Esophagus muscularis mucosa (tissue), 4 donors: ENCODE data around the gene FGR. TPM values are rescaled to one million over a fixed set of nuclear protein-coding genes. Genes with fewer than 3 reads are reported as not detected.

Experiments
- DNase-seq: peaks from one replicate; pipeline ENCODE4 v3.0.0-alpha.2; 2017; ENCODE audit errors: extremely low spot score
- H3K27ac ChIP-seq, 4 donors: fragments of 200-600 bp; sonication (generic); replicated peaks in 1 of 4; 1 replicate in 3 of 4; 2 replicates in 1 of 4; pipeline ENCODE4 v1.5.1; 2016 to 2019; ENCODE audit warnings: mild to moderate bottlenecking in 1 of 4
- H3K27me3 ChIP-seq, 4 donors: fragments of 200-600 bp; sonication (generic); one replicate each; pipeline versions ENCODE4 v1.5.1 to v1.6.0; 2016 to 2019
- H3K36me3 ChIP-seq, 4 donors: fragments of 200-600 bp; sonication (generic); one replicate each; pipeline ENCODE4 v1.5.1; 2016 to 2019
- H3K4me1 ChIP-seq, 4 donors: fragments of 200-600 bp; sonication (generic); one replicate each; pipeline ENCODE4 v1.5.1; 2016 to 2019
- H3K4me3 ChIP-seq, 4 donors: fragments of 200-600 bp; sonication (generic); 1 replicate in 2 of 4; 2 replicates in 2 of 4; pipeline ENCODE4 v1.5.1; 2016 to 2019; ENCODE audit warnings: mild to moderate bottlenecking in 4 of 4, moderate library complexity in 1 of 4
- H3K9me3 ChIP-seq, 4 donors: fragments of 200-600 bp; sonication (generic); 1 replicate in 3 of 4; 2 replicates in 1 of 4; pipeline ENCODE4 v1.5.1; 2016 to 2019
- CTCF ChIP-seq, 3 experiments: fragments of 200-600 bp in 2 of 3; fragments of 450-650 bp in 1 of 3; sonication (generic) in 2 of 3; IDR thresholded peaks; one replicate each; pipeline ENCODE4 v1.5.1; 2017 to 2019; ENCODE audit warnings: antibody characterized with exemption in 3 of 3, mild to moderate bottlenecking in 2 of 3, moderate library complexity in 1 of 3
- EP300 ChIP-seq: sonication (generic); formaldehyde crosslinking; IDR thresholded peaks from one replicate; pipeline ENCODE4 v1.6.1; 2017; ENCODE audit warnings: antibody characterized with exemption
- POLR2A ChIP-seq: fragments of 450-650 bp; IDR thresholded peaks from one replicate; pipeline ENCODE4 v1.6.1; 2017; ENCODE audit warnings: antibody characterized with exemption, moderate library complexity, mild to moderate bottlenecking, low read depth
- POLR2AphosphoS5 ChIP-seq, 2 donors: sonication (generic); formaldehyde crosslinking; IDR thresholded peaks; one replicate each; pipeline ENCODE4 v1.6.1; 2017; ENCODE audit warnings: antibody characterized with exemption in 2 of 2
- WGBS: methylation state at CpG from one replicate; pipeline ENCODE4 v1.1.5; 2018; 5-methylcytosine and 5-hydroxymethylcytosine counted together
- intact Hi-C: fragments of 100-400 bp; cut with DNase I; formaldehyde crosslinking; loops from one replicate; pipeline ENCODE4 v1.15.1; 2023
- total RNA-seq, 4 donors: library from RNA; depleted of rRNA; stranded (reverse); fragments of >200 nt; gene quantifications; one replicate each; pipeline versions ENCODE4 v1.1.0 to v1.2.1, GENCODE V29; 2016

FGR gene
- total RNA-seq, 4 donors from 2014 or later: 12.0 to 32.1 (median 12.6) TPM

GRCh38 chr1:27596261-27596660 lies 38.7 kb downstream of the FGR start:
- 10% methylated on average over 6 of the region's 9 CpGs for WGBS
- no peak for DNase-seq
- peaks cover 100% of the 10 kb centered on the region in 4 donors for H3K4me1 ChIP-seq

DNA sequence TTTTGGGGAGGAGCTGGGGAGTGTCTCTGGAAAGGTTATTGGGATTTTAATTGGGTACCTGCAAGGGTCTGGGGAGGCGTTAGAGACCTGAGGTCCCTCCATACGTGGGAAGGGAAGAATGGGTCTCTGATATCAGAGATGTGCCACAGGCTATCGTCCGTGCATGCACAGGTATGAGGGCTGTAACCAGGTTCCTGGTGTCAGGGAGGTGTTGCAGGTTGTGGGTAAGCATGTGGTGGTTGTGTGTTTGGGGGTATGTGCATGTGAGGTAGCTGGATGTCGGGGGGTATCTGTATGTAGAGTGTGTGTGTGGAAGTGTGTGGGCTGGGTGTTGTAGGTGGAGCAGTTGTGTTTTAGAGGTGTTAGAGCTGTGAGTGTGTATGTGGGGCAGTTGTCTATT lies 39.4 kb downstream of the FGR start:
- 55% methylated on average over 5 of the region's 5 CpGs for WGBS
- Histone ChIP-seq H3K27ac (peak overlapping the region; percentile 63 to 97 (median 86)), H3K27me3 (no peaks in the 10 kb centered on the region), H3K4me3 (no peak overlapping the region), H3K36me3 (no peaks in the 10 kb centered on the region), H3K9me3 (no peaks in the 10 kb centered on the region), H3K4me1 (peaks cover 100% of the 10 kb centered on the region in 4 donors)
- no peak for DNase-seq
- no peak for TF ChIP-seq CTCF (IDR thresholded peaks at IDR 0.05)
- TF ChIP-seq EP300: no peak
- TF ChIP-seq POLR2AphosphoS5 (IDR thresholded peaks at IDR 0.05): no peak
- no peak for TF ChIP-seq POLR2A
- intact Hi-C loops: no loop called here

More at GRCh38 chr1:27596261-27596660, 38.7 kb downstream of the FGR start:
- intact Hi-C loops: no loop called here
- Histone ChIP-seq H3K9me3 (no peaks in the 10 kb centered on the region), H3K27ac (peak overlapping the region; percentile 63 to 97 (median 86)), H3K36me3 (no peaks in the 10 kb centered on the region), H3K27me3 (no peaks in the 10 kb centered on the region), H3K4me3 (no peak overlapping the region)
- no peak for TF ChIP-seq CTCF (IDR thresholded peaks at IDR 0.05)

GRCh38 chr1:27594564-27595510 lies 40.1 kb downstream of the FGR start:
- no peak for TF ChIP-seq POLR2A
- TF ChIP-seq POLR2AphosphoS5 (IDR thresholded peaks at IDR 0.05): no peak
- no peak for TF ChIP-seq EP300
- TF ChIP-seq CTCF (IDR thresholded peaks at IDR 0.05): no peak
- H3K4me3 ChIP-seq: peak overlapping the region in 2 of 4 donors; percentile 1 to 11
- no peaks in the 10 kb centered on the region for H3K9me3 ChIP-seq
- peaks cover 100% of the 10 kb centered on the region in 4 donors for H3K4me1 ChIP-seq
- no peaks in the 10 kb centered on the region for H3K27me3 ChIP-seq
- H3K27ac ChIP-seq: peak overlapping the region; percentile 63 to 97 (median 86)
- no peaks in the 10 kb centered on the region for H3K36me3 ChIP-seq
- no peak for DNase-seq
- 35% methylated on average over 17 of the region's 17 CpGs for WGBS
- intact Hi-C loops: no loop called here

GRCh38 chr1:27593678-27594563 lies 41.1 kb downstream of the FGR start:
- 58% methylated on average over 6 of the region's 8 CpGs for WGBS
- H3K27ac ChIP-seq: peak overlapping the region; percentile 63 to 97 (median 86)
- intact Hi-C loops: no loop called here
- H3K4me3 ChIP-seq: no peak overlapping the region
- no peaks in the 10 kb centered on the region for H3K36me3 ChIP-seq
- TF ChIP-seq POLR2AphosphoS5 (IDR thresholded peaks at IDR 0.05) (no peak), CTCF (IDR thresholded peaks at IDR 0.05) (no peak), EP300 (no peak), POLR2A (no peak)
- no peaks in the 10 kb centered on the region for H3K9me3 ChIP-seq
- peaks cover 100% of the 10 kb centered on the region in 4 donors for H3K4me1 ChIP-seq
- no peaks in the 10 kb centered on the region for H3K27me3 ChIP-seq
- no peak for DNase-seq
